GM20000 (cell line): ENCODE measurements around the gene CTPS1.
A peak's percentile ranks its signal among the peaks of the same experiment; 100 is the strongest.

Experiments used
- DNase-seq: peaks from one replicate; pipeline ENCODE4 v3.0.0; 2012; ENCODE audit warnings: low spot score
- CTCF ChIP-seq: IDR thresholded peaks from 2 replicates; pipeline ENCODE4 v1.5.1; 2012; ENCODE audit warnings: mild to moderate bottlenecking, control low read depth; ENCODE audit errors: extremely low read depth, missing control alignments

The CTPS1 gene

GRCh38 chr1:40989066-40989465 lies 9.6 kb downstream of the CTPS1 start:
- no peak for TF ChIP-seq CTCF

GRCh38 chr1:40997096-40997495 lies 17.6 kb downstream of the CTPS1 start:
- no peak for TF ChIP-seq CTCF
- no peak for DNase-seq

More at GRCh38 chr1:40989066-40989465, 9.6 kb downstream of the CTPS1 start:
- no peak for DNase-seq

GRCh38 chr1:40998668-40999067 lies 19.2 kb downstream of the CTPS1 start:
- DNase-seq, result no peak
- TF ChIP-seq CTCF, result no peak

- no peak for DNase-seq
Measured at GRCh38 chr1:41003127-41003639, 23.7 kb downstream of the CTPS1 start.

GRCh38 chr1:41003640-41004220 lies 24.2 kb downstream of the CTPS1 start:
- TF ChIP-seq CTCF, result peak; percentile 28
- peak; percentile 81 for DNase-seq

More at GRCh38 chr1:41003127-41003639, 23.7 kb downstream of the CTPS1 start:
- TF ChIP-seq CTCF, result no peak

- TF ChIP-seq CTCF, result no peak
- no peak for DNase-seq
Measured at GRCh38 chr1:41005876-41006275, 26.4 kb downstream of the CTPS1 start.

GRCh38 chr1:41006942-41007865 lies 27.7 kb downstream of the CTPS1 start:
- no peak for TF ChIP-seq CTCF
- no peak for DNase-seq
